ENCODE measurements around the gene CTPS2. TPM values are rescaled to one million over a fixed set of nuclear protein-coding genes. Genes with fewer than 3 reads are reported as not detected.
A peak's percentile ranks its signal among the peaks of the same experiment; 100 is the strongest.

The CTPS2 gene
- polyA plus RNA-seq, 1 of the 3 experiments (the other 2 are of a cell fraction), result 6.1 TPM

GRCh38 chrX:16633754-16634153 is 78.7 kb downstream of the CTPS2 start:
- Histone ChIP-seq H3K9me2 (no peaks in the 10 kb centered on the region), H3K27ac (ENCODE audit: low read depth in 2 of 2, low read length in 1 of 2) (peak overlapping the region; percentile 58 to 88), H3K36me3 (replicated peaks in 1 of 2; ENCODE audit: control insufficient read depth in 1 of 2, insufficient read depth in 2 of 2, low read length in 1 of 2) (peaks cover 0 to 8% of the 10 kb centered on the region in 2 experiments), H2AFZ (ENCODE audit: low read depth) (no peak overlapping the region), H3K4me2 (peak overlapping the region; percentile 40), H3K9ac (peak overlapping the region; percentile 35; the same call in 1 of the 2 replicates), H3K4me1 (ENCODE audit: control insufficient read depth in 1 of 2, insufficient read depth in 2 of 2, low read depth in 1 of 2, low read length in 1 of 2) (peaks cover 9 to 24% of the 10 kb centered on the region in 2 experiments; a peak in 3 of 4 replicates), H3K27me3 (ENCODE audit: insufficient read depth) (no peaks in the 10 kb centered on the region), H3F3A (replicated peaks; ENCODE audit: insufficient read depth) (peaks cover 29% of the 10 kb centered on the region), H4K20me1 (ENCODE audit: insufficient read depth) (no peaks in the 10 kb centered on the region), H3K79me2 (ENCODE audit: insufficient read depth) (peaks cover 13% of the 10 kb centered on the region), H3K4me3 (ENCODE audit: low read depth in 2 of 2, low read length in 1 of 2) (no peak overlapping the region), H3K9me3 (no peaks in the 10 kb centered on the region)
- CTCF ChIA-PET, result no interaction called here
- POLR2A ChIA-PET, result no interaction called here
- no peak for TF ChIP-seq PBX3 (IDR thresholded peaks at IDR 0.05)
- peak; percentile 49 for TF ChIP-seq NFIC (IDR thresholded peaks at IDR 0.05; ENCODE audit: borderline replicate concordance)
- no peak for TF ChIP-seq MEF2A (IDR thresholded peaks at IDR 0.05; ENCODE audit: borderline replicate concordance, low read depth)
- TF ChIP-seq RCOR1 (IDR thresholded peaks at IDR 0.05; ENCODE audit: low read length), result peak; percentile 25; the same call in 1 of the 2 replicates
- no peak for TF ChIP-seq POLR2AphosphoS5 (IDR thresholded peaks at IDR 0.05; ENCODE audit: low read depth, low read length)
- TF ChIP-seq TCF12 (IDR thresholded peaks at IDR 0.05), result peak; percentile 73
- no peak for TF ChIP-seq USF1 (IDR thresholded peaks at IDR 0.05; ENCODE audit: borderline replicate concordance, low read depth)
- TF ChIP-seq RXRA (IDR thresholded peaks at IDR 0.05; ENCODE audit: borderline replicate concordance, low read depth), result 0 out of 2 replicates have a peak, but pooled peaks have one; percentile 42
- TF ChIP-seq CTCF (IDR thresholded peaks at IDR 0.05), result no peak
- no peak for TF ChIP-seq SMC3 (IDR thresholded peaks at IDR 0.05; ENCODE audit: low read depth, low read length)
- TF ChIP-seq EP300 (IDR thresholded peaks at IDR 0.05; ENCODE audit: borderline replicate concordance in 1 of 2, low read depth in 1 of 2, low read length in 1 of 2), result peak; percentile 48 to 69; a peak in 3 of 4 replicates
- no peak for TF ChIP-seq USF2 (IDR thresholded peaks at IDR 0.05; ENCODE audit: borderline replicate concordance, low read depth, low read length)
- no peak for TF ChIP-seq YY1 (IDR thresholded peaks at IDR 0.05; ENCODE audit: low read depth)
- no peak for TF ChIP-seq SIN3A (IDR thresholded peaks at IDR 0.05; ENCODE audit: borderline replicate concordance, low read depth, low read length)
- peak; percentile 67; the same call in 1 of the 2 replicates for TF ChIP-seq MAX (IDR thresholded peaks at IDR 0.05; ENCODE audit: low read depth)
- TF ChIP-seq TEAD4 (IDR thresholded peaks at IDR 0.05; ENCODE audit: borderline replicate concordance, insufficient read depth), result 0 out of 2 replicates have a peak, but pooled peaks have one; percentile 17
- no peak for TF ChIP-seq ELF1 (IDR thresholded peaks at IDR 0.05)
- TF ChIP-seq FOSL2 (IDR thresholded peaks at IDR 0.05; ENCODE audit: borderline replicate concordance, low read depth), result peak; percentile 51; the same call in 1 of the 2 replicates
- peak; percentile 50; the same call in 1 of the 2 replicates for TF ChIP-seq JUND (IDR thresholded peaks at IDR 0.05)
- TF ChIP-seq GABPA (IDR thresholded peaks at IDR 0.05; ENCODE audit: low read depth), result no peak
- peak; percentile 32; the same call in 1 of the 2 replicates for TF ChIP-seq GATA2 (CRISPR knock-in tag; IDR thresholded peaks at IDR 0.05)
- no peak for TF ChIP-seq TAF1 (IDR thresholded peaks at IDR 0.05; ENCODE audit: borderline replicate concordance, low read depth, low read length)
- no peak for TF ChIP-seq RFX5 (IDR thresholded peaks at IDR 0.05; ENCODE audit: low read length)
- WGBS (ENCODE audit: low lambda C conversion rate), result 10% methylated on average over 4 of the region's 4 CpGs
- peak; percentile 31 for DNase-seq

Data from SK-N-SH (cell line).